Measurements from ENCODE around the gene ARHGEF33.

Gene ARHGEF33

DNA sequence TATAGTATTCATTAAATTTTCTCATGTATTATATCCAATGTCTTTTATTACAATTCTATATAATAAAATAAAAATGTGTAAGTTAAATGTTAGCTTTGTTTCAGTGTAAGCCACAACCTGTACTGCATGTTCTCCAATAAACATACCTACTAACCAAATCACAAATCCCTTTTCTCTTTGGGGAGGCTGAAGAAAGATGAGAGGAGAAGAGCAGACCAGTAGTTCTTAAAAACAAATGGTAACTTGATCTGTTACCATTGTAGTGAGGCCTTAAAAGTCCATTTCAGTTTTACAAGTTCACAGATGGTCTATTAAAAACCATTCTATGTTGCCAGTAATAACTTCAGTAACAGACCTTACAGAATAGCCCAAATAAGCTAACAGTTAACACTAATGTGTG, 130.7 kb downstream of the ARHGEF33 start:
- DNase-seq: no peak

DNA sequence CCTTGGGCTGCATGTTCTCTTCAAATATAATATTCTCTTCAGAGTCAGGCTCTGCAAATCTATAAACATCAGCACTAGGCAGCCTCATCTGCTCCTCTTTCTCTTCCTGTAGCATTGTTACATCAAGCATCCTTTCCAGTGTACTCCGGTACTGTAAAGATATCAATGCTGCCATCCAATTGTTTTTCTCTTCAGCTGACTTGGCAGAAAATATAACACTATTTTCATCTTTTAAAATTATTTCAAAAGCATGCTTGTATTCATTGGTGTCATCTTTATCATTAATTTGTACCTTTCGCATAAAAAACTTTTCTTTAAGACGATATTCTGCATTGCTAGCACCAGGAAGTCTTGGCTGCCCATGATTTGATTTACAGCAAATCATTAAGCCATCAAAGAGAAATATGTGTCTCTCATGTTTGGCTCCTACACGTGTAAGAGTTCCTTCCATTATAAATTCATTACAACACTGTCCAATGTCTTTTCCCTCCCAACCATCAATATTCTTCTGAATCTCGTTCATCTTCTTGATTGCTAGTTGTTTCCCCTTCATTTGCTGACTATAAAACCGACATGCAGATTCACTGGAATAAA, 133.1 kb downstream of the ARHGEF33 start:
- no peak for DNase-seq

- DNase-seq: no peak
Measured at GRCh38 chr2:39023649-39024048, 134.0 kb downstream of the ARHGEF33 start.

DNA sequence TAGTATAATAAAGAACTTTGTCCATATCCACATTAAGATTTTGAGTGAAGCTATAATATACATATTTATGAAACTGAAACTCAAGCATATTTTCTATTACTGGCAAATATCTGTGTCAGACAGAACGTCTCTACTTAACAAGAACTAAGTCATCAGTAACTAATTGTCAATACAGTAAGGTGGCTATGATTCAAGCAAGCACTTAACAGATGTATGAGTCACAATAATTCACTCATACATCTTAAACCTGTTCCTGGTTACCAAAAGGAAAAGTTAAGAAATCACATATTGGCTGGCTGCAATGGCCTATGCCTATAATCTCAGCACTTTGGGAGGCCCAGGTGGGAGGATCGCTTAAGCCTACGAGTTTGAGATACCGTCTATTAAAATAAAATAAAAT, 135.2 kb downstream of the ARHGEF33 start:
- DNase-seq: no peak
